ENCODE results near the gene LEMD3.

- no peak for TF ChIP-seq CTCF (IDR thresholded peaks at IDR 0.05)
- no peak for TF ChIP-seq POLR2AphosphoS5 (IDR thresholded peaks at IDR 0.05; ENCODE audit: insufficient read depth in 1 of 2, low read depth in 1 of 2)
- no peak for TF ChIP-seq POLR2A (IDR thresholded peaks at IDR 0.05)
These were observed 19.8 kb downstream of the LEMD3 start for GRCh38 chr12:65189028-65189718.

Measured in vagina (tissue), 2 donors.